22Rv1 (cell line): ENCODE results near the gene UTP4.

ENCODE experiments used
- CTCF ChIP-seq: fragments of 450-650 bp; IDR thresholded peaks from 2 replicates; pipeline ENCODE4 v1.5.1; 2017; ENCODE audit warnings: mild to moderate bottlenecking
- ZFX ChIP-seq: fragments of 450-650 bp; IDR thresholded peaks from 2 replicates; pipeline ENCODE4 v1.6.1; 2017; ENCODE audit warnings: antibody characterized with exemption, borderline replicate concordance

GRCh38 chr16:69131839-69132423 is 518 bp upstream of the UTP4 start:
- TF ChIP-seq CTCF (no peak), ZFX (no peak)
